K562 (cell line): ENCODE results near the gene SMAGP. TPM values are rescaled to one million over a fixed set of nuclear protein-coding genes. Genes with fewer than 3 reads are reported as not detected.
A peak's percentile ranks its signal among the peaks of the same experiment; 100 is the strongest.

Source experiments
- ASH1L ChIP-seq: fragments of 450-650 bp; IDR thresholded peaks from 2 replicates; pipeline ENCODE4 v1.6.1; 2018; ENCODE audit warnings: borderline replicate concordance, mild to moderate bottlenecking, low read depth; ENCODE audit not compliant: partially characterized antibody
- CHD1 ChIP-seq: fragments of 200-600 bp; sonication (generic); IDR thresholded peaks from one replicate; pipeline ENCODE4 v1.6.1; 2012; ENCODE audit warnings: mild to moderate bottlenecking, moderate library complexity, low read length, inconsistent platforms
- ESRRA ChIP-seq: fragments of 450-650 bp; IDR thresholded peaks from 2 replicates; pipeline ENCODE4 v1.6.1; 2014; ENCODE audit warnings: low read depth, mild to moderate bottlenecking, moderate library complexity, borderline replicate concordance
- HBP1 ChIP-seq: fragments of 450-650 bp; formaldehyde crosslinking; IDR thresholded peaks from 2 replicates; pipeline ENCODE4 v1.4.0; 2022; ENCODE audit warnings: missing genetic modification characterization
- HOMEZ ChIP-seq: fragments of 250-450 bp; sonication (Bioruptor Pico); IDR thresholded peaks from 2 replicates; pipeline ENCODE4 v1.4.0; 2020; ENCODE audit warnings: mild to moderate bottlenecking, moderate library complexity
- ID3 ChIP-seq, 2 experiments: fragments of 250-450 bp in 1 of 2; fragments of 450-650 bp in 1 of 2; sonication (Bioruptor Pico) in 1 of 2; IDR thresholded peaks; 2 replicates each; pipeline versions ENCODE4 v1.6.1 to v1.8.0; 2016 to 2021; ENCODE audit warnings: mild to moderate bottlenecking in 2 of 2, moderate library complexity in 2 of 2, missing compliant biosample characterization in 1 of 2, missing genetic modification characterization in 1 of 2
- IRF1 ChIP-seq: sonication (generic); formaldehyde crosslinking; IDR thresholded peaks from 2 replicates; pipeline ENCODE4 v1.8.0; 2022; ENCODE audit warnings: missing genetic modification reagents, mild to moderate bottlenecking, borderline replicate concordance
- MYBL2 ChIP-seq, 2 experiments: fragments of 450-650 bp in 1 of 2; sonication (generic) in 1 of 2; formaldehyde crosslinking in 1 of 2; IDR thresholded peaks; 2 replicates each; pipeline versions ENCODE4 v1.6.1 to v1.8.1; 2017 to 2022; ENCODE audit warnings: borderline replicate concordance in 1 of 2, inconsistent platforms in 1 of 2, low read depth in 1 of 2, mild to moderate bottlenecking in 1 of 2, missing genetic modification reagents in 1 of 2, moderate library complexity in 1 of 2
- PKNOX1 ChIP-seq: fragments of 450-650 bp; IDR thresholded peaks from 2 replicates; pipeline ENCODE4 v1.6.1; 2016
- SPI1 ChIP-seq: IDR thresholded peaks from 2 replicates; pipeline ENCODE4 v1.6.1; 2011; ENCODE audit warnings: low read depth, low read length, control low read depth, borderline replicate concordance
- TSC22D4 ChIP-seq: fragments of 450-650 bp; IDR thresholded peaks from 2 replicates; pipeline ENCODE4 v1.6.1; 2016; ENCODE audit warnings: missing genetic modification characterization, missing biosample characterization, control low read depth
- ZFX ChIP-seq: sonication (generic); formaldehyde crosslinking; IDR thresholded peaks from 2 replicates; pipeline ENCODE4 v1.8.0; 2022; ENCODE audit warnings: mild to moderate bottlenecking, missing genetic modification reagents, moderate library complexity
- ZNF668 ChIP-seq: fragments of 250-450 bp; sonication (Bioruptor Pico); IDR thresholded peaks from 2 replicates; pipeline ENCODE4 v1.8.0; 2022; ENCODE audit warnings: mild to moderate bottlenecking, inconsistent platforms
- ZNF75A ChIP-seq: fragments of 450-650 bp; formaldehyde crosslinking; IDR thresholded peaks from 2 replicates; pipeline ENCODE4 v1.4.0; 2020; ENCODE audit warnings: mild to moderate bottlenecking
- polyA plus RNA-seq, 8 experiments: library from polyadenylated mRNA; depleted of rRNA in 4 of 8; stranded (reverse) in 5 of 8; unstranded in 3 of 8; fragments of >200 nt; fragmentation: Nextera tagmentation in 2 of 8; fragmentation: Illumina TruSeq in 1 of 8; extraction: Ambion mirVana in 2 of 8; extraction: Trizol in 1 of 8; gene quantifications; 2 replicates each; pipeline versions ENCODE4 v1.2.1 to v1.2.3, GENCODE V29; 2011 to 2014; ENCODE audit warnings: inconsistent platforms in 1 of 8, missing spikeins in 1 of 8
- total RNA-seq, 7 experiments: library from RNA; depleted of rRNA in 6 of 7; stranded (reverse); fragments of >200 nt in 6 of 7; fragmentation: Illumina TruSeq in 2 of 7; extraction: Trizol in 2 of 7; gene quantifications; 2 replicates each; pipeline versions ENCODE4 v1.2.1 to v1.2.3, GENCODE V29; 2011 to 2021; ENCODE audit warnings: low replicate concordance in 1 of 7
- TF ChIP-seq, protein P1 (sequence below): fragments of 250-450 bp; sonication (Bioruptor Pico); IDR thresholded peaks from 2 replicates; pipeline ENCODE4 v1.4.0; 2020; ENCODE audit warnings: mild to moderate bottlenecking, moderate library complexity, borderline replicate concordance
- TF ChIP-seq, protein P2 (sequence below): IDR thresholded peaks from 2 replicates; pipeline ENCODE4 v1.6.1; 2014; ENCODE audit warnings: antibody characterized with exemption

The SMAGP gene
- total and polyA plus RNA-seq, 9 of the 15 experiments (the other 6 are each of a cell fraction or from before 2014, with no cell fraction given): 23.1 to 62.3 (median 29.9) TPM

DNA sequence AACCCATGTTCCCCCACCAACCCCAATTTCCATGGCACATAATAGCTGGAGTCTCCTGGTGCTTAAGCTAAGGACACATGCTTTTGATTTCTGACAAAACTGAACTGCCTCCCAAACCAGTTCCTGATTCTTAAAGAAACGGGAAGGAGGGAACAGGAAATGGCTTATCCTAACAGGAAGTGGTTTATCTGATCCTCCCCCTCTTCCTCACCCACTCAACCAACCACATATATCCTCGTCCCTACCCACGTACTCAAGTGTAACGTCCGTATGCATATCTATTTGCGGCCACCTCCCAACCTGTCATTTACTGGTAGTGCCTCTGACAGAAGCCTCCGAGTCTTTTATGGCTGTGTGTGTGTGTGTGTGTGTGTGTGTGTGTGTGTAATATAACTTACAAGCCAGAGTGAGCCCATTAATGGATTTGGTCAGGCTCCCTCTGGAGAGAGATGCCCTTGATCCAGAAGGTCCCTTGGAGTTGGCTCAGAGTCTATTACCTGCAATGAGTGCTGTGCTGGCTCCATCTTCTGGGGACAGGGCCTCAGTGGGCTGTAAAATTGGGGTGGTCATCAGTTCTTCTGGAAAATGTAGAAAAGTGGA is 23.9 kb downstream of the SMAGP start (continued):
- TF ChIP-seq, protein P1, sequence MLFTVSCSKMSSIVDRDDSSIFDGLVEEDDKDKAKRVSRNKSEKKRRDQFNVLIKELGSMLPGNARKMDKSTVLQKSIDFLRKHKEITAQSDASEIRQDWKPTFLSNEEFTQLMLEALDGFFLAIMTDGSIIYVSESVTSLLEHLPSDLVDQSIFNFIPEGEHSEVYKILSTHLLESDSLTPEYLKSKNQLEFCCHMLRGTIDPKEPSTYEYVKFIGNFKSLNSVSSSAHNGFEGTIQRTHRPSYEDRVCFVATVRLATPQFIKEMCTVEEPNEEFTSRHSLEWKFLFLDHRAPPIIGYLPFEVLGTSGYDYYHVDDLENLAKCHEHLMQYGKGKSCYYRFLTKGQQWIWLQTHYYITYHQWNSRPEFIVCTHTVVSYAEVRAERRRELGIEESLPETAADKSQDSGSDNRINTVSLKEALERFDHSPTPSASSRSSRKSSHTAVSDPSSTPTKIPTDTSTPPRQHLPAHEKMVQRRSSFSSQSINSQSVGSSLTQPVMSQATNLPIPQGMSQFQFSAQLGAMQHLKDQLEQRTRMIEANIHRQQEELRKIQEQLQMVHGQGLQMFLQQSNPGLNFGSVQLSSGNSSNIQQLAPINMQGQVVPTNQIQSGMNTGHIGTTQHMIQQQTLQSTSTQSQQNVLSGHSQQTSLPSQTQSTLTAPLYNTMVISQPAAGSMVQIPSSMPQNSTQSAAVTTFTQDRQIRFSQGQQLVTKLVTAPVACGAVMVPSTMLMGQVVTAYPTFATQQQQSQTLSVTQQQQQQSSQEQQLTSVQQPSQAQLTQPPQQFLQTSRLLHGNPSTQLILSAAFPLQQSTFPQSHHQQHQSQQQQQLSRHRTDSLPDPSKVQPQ (CRISPR knock-in tag): 0 out of 2 replicates have a peak, but pooled peaks have one; percentile 47
- TF ChIP-seq CHD1 (no peak), HOMEZ (CRISPR knock-in tag) (peak; percentile 18; the same call in 1 of the 2 replicates), ZNF668 (CRISPR knock-in tag) (no peak), ZFX (CRISPR knock-in tag) (no peak), ASH1L (peak; percentile 60), ZNF75A (CRISPR knock-in tag) (peak; percentile 30; the same call in 1 of the 2 replicates), MYBL2 (IDR thresholded peaks at IDR 0.05; ENCODE audit: low read depth) (no peak), MYBL2 (CRISPR knock-in tag; IDR thresholded peaks at IDR 0.05; ENCODE audit: borderline replicate concordance) (no peak), SPI1 (peak; percentile 97), PKNOX1 (peak; percentile 89), TSC22D4 (tag) (no peak), IRF1 (CRISPR knock-in tag) (no peak), ID3 (CRISPR knock-in tag; IDR thresholded peaks at IDR 0.05) (no peak), ID3 (tag; IDR thresholded peaks at IDR 0.05) (no peak), HBP1 (peak; percentile 96), ESRRA (peak; percentile 88)
- TF ChIP-seq, protein P2, sequence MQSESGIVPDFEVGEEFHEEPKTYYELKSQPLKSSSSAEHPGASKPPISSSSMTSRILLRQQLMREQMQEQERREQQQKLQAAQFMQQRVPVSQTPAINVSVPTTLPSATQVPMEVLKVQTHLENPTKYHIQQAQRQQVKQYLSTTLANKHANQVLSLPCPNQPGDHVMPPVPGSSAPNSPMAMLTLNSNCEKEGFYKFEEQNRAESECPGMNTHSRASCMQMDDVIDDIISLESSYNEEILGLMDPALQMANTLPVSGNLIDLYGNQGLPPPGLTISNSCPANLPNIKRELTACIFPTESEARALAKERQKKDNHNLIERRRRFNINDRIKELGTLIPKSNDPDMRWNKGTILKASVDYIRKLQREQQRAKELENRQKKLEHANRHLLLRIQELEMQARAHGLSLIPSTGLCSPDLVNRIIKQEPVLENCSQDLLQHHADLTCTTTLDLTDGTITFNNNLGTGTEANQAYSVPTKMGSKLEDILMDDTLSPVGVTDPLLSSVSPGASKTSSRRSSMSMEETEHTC: no peak
